Nephron (organoid): ENCODE measurements around the gene ARL17A.
"Not testable (repeated sequence)": the region's sequence is repeated elsewhere in the genome, so short reads cannot be mapped to it uniquely, and the experiment has no call there.

Experiments
- H3K27ac Mint-ChIP-seq, 3 experiments: 2 replicates each; pipeline ENCODE4 v1.8.0; 2020; ENCODE audit warnings: mixed read lengths in 3 of 3, mild to moderate bottlenecking in 2 of 3, moderate library complexity in 1 of 3
- H3K27me3 Mint-ChIP-seq: 2 replicates; pipeline ENCODE4 v1.8.0; 2021; ENCODE audit warnings: low read depth, mild to moderate bottlenecking, moderate library complexity, mixed read lengths
- H3K36me3 Mint-ChIP-seq: 2 replicates; pipeline ENCODE4 v1.8.0; 2020; ENCODE audit warnings: low read depth, mixed read lengths
- H3K4me1 Mint-ChIP-seq: 2 replicates; pipeline ENCODE4 v1.8.0; 2020; ENCODE audit warnings: mixed read lengths
- H3K4me3 Mint-ChIP-seq, 3 experiments: 2 replicates each; pipeline ENCODE4 v1.8.0; 2020; ENCODE audit warnings: mild to moderate bottlenecking in 3 of 3, mixed read lengths in 3 of 3, moderate library complexity in 2 of 3
- H3K9me3 Mint-ChIP-seq: 2 replicates; pipeline ENCODE4 v1.8.0; 2020; ENCODE audit warnings: mixed read lengths

ARL17A gene

GRCh38 chr17:46585444-46585843 is 6.0 kb upstream of the ARL17A start:
- not testable (repeated sequence) for H3K4me3 Mint-ChIP-seq, H3K27me3 Mint-ChIP-seq, H3K27ac Mint-ChIP-seq

GRCh38 chr17:46580082-46580481 is 591 bp upstream of the ARL17A start:
- not testable (repeated sequence) for H3K27ac Mint-ChIP-seq, H3K27me3 Mint-ChIP-seq, H3K4me1 Mint-ChIP-seq, H3K9me3 Mint-ChIP-seq, H3K36me3 Mint-ChIP-seq
- H3K4me3 Mint-ChIP-seq, result peak overlapping the region; percentile 63 to 75 (median 67)

More at GRCh38 chr17:46585444-46585843, 6.0 kb upstream of the ARL17A start:
- H3K36me3 Mint-ChIP-seq, H3K9me3 Mint-ChIP-seq, H3K4me1 Mint-ChIP-seq: not testable (repeated sequence)

DNA sequence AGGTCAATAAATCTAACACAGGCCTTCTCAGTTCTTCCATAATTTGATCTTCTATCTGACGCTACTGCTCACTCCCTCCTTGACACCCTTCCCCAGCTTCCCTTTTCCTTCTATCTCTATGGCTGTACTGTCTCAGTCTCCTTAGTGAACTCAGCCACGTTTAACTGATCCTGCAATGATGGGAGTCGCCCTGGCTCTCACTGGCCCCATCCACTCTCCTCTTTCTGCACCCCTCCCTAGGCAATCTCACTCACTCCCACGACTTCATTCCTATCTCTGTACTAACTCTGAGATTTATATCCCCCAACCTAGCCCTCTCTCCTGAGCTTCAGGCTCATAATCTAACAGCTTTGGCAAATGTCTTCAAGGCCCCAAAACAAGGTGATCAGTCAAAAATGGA is 7.7 kb downstream of the ARL17A start:
- H3K4me1 Mint-ChIP-seq, H3K36me3 Mint-ChIP-seq, H3K27me3 Mint-ChIP-seq: not testable (repeated sequence)

GRCh38 chr17:46566980-46567379 is 12.5 kb downstream of the ARL17A start:
- not testable (repeated sequence) for H3K4me3 Mint-ChIP-seq, H3K27ac Mint-ChIP-seq, H3K9me3 Mint-ChIP-seq, H3K4me1 Mint-ChIP-seq, H3K36me3 Mint-ChIP-seq, H3K27me3 Mint-ChIP-seq

More for the DNA sequence above, 7.7 kb downstream of the ARL17A start:
- not testable (repeated sequence) for H3K27ac Mint-ChIP-seq, H3K9me3 Mint-ChIP-seq, H3K4me3 Mint-ChIP-seq

DNA sequence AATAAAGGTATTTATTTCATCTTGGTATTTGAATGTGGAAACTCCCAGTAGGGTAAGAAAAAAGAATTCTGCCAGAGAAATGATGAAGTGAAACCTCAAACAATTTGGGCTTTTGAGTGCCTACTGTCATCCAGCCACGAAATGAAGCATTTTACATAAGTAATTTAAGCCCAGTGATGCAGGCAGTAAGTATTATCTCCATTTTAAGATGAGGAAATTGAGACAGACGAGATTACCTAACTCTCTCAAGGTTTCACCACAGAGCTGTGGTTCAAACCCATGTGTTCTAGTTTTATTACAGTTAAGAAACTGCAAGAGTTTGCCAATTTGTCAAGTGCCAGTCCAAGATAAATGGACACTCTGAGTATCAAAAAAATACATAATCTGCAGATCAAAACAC is 13.2 kb downstream of the ARL17A start:
- not testable (repeated sequence) for H3K4me1 Mint-ChIP-seq, H3K36me3 Mint-ChIP-seq, H3K9me3 Mint-ChIP-seq, H3K4me3 Mint-ChIP-seq, H3K27me3 Mint-ChIP-seq, H3K27ac Mint-ChIP-seq

DNA sequence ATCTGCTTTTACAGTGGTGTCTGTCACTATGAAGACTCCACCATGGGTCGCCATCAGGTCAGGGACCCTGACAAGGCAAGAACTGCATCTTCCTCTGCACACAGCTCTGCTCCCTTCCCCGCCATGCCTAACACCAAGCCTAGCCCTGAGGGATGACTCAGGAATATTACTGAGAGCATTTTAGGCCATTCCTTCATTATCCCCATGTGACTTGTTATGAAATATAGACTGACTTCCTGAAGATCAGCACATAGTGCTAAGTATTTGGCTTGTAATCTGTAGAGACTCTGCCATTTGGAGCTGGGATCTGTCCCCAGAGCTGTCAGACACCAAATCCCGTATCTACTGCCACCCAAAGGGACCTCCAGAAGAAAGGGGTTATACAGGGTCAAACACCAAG is 19.4 kb downstream of the ARL17A start:
- H3K4me1 Mint-ChIP-seq, H3K27ac Mint-ChIP-seq, H3K36me3 Mint-ChIP-seq, H3K9me3 Mint-ChIP-seq, H3K4me3 Mint-ChIP-seq, H3K27me3 Mint-ChIP-seq: not testable (repeated sequence)

DNA sequence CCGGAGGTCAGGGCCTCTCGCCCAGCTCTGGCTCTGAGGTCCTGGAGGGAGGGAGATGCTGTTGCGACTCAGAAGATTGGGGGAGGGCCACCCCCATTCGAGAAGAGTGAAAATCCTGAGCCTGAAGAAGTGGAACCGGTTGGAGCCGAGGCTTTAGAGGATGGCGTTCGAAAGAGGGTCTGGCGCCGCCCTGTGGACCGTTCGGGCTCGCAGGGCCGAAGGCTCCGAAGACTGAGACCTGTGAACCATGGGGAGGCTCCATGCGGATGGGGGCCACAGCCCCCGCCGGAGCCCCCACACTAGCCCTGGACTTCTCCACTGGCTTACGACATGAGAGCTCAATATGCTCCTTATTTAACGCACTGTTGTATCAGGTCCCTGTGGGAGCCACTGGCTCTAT is 20.3 kb downstream of the ARL17A start:
- H3K9me3 Mint-ChIP-seq, H3K27ac Mint-ChIP-seq, H3K27me3 Mint-ChIP-seq, H3K36me3 Mint-ChIP-seq, H3K4me1 Mint-ChIP-seq, H3K4me3 Mint-ChIP-seq: not testable (repeated sequence)

DNA sequence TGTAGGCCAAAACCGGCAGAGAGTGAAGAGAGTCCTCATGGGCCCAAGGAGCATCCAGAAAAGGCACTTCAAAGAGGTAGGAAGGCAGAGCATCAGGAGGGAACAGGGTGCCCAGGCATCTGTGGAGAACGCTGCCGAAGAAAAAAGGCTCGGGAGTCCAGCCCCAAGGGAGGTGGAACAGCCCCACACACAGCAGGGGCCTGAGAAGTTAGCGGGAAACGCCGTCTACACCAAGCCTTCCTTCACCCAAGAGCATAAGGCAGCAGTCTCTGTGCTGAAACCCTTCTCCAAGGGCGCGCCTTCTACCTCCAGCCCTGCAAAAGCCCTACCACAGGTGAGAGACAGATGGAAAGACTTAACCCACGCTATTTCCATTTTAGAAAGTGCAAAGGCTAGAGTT is 30.9 kb downstream of the ARL17A start:
- not testable (repeated sequence) for H3K27ac Mint-ChIP-seq, H3K27me3 Mint-ChIP-seq, H3K4me1 Mint-ChIP-seq, H3K4me3 Mint-ChIP-seq, H3K9me3 Mint-ChIP-seq, H3K36me3 Mint-ChIP-seq

DNA sequence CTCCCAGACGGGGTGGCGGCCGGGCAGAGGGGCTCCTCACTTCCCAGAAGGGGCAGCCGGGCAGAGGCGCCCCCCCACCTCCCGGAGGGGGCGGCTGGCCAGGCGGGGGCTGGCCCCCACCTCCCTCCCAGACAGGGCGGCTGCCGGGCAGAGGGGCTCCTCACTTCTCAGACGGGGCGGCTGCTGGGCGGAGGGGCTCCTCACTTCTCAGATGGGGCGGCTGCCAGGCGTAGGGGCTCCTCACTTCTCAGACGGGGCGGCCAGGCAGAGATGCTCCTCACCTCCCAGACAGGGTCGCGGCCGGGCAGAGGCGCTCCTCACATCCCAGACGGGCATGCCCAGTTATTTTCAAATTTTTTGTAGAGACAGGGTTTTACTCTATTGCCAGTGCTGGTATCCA is 44.8 kb downstream of the ARL17A start:
- H3K4me1 Mint-ChIP-seq, H3K36me3 Mint-ChIP-seq, H3K4me3 Mint-ChIP-seq, H3K9me3 Mint-ChIP-seq, H3K27me3 Mint-ChIP-seq, H3K27ac Mint-ChIP-seq: not testable (repeated sequence)

DNA sequence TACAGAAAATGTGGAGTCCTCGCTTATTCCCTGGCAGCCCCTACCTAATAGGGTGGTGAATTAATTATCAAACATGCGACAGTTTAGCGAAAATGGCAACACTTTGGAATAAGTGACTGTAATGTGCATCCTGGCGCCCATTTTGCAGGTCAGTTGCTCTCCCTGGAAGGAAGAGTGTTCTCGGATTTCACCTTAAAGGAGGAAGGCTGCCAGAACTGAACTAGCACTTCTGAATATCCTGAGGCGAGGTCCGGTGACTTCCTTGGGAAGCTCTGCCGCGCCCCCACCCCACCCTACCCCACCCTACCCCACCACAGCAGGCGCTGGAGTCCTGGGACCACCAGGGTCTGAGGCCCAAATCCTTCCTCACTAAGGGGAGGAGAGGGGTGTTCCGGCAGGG is 67.3 kb downstream of the ARL17A start, which contains the start of gene LRRC37A2:
LRRC37A2 (plus strand) TSS at position 301 of the 400 bp plus-strand sequence. CDS start 245 bp downstream, outside the sequence.
- H3K4me1 Mint-ChIP-seq, H3K4me3 Mint-ChIP-seq, H3K27ac Mint-ChIP-seq, H3K27me3 Mint-ChIP-seq, H3K36me3 Mint-ChIP-seq, H3K9me3 Mint-ChIP-seq: not testable (repeated sequence)

- not testable (repeated sequence) for H3K9me3 Mint-ChIP-seq, H3K27ac Mint-ChIP-seq, H3K4me3 Mint-ChIP-seq, H3K27me3 Mint-ChIP-seq, H3K36me3 Mint-ChIP-seq, H3K4me1 Mint-ChIP-seq
Measured at GRCh38 chr17:46505896-46506295, 73.6 kb downstream of the ARL17A start.

DNA sequence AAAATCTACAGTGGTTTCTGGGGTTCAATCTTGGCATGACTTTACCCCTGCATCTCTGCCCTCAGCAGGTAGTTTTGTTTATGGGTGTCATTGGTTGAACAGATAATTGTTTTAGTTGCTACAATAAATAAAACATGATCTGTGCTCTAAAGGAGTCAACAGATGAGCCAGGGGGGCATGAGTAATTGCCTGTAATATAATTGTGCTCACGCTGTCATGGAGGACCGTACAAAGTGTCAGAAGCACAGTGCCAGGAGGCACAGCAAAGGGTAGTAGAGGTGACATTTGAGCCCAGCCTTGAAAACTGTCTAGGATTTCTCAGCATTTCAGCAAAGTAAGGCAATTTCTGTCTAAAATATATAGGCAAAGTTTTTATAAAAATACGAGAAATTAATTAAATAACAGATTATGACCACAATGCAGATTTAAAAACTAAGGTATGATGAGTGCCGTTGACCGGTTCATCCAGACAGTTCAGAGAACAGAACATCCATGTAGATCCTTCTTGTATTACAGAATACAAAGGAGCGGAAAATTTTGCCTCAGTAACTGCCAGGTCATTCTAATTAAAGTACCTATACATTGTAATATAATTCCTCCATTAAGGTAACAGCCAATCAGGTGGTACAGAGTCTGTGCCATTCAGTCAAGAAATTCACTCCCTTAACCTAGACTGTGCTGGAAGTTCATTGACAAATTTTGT is 79.9 kb downstream of the ARL17A start:
- not testable (repeated sequence) for H3K27me3 Mint-ChIP-seq, H3K4me3 Mint-ChIP-seq

GRCh38 chr17:46492021-46492420 is 87.5 kb downstream of the ARL17A start:
- H3K27ac Mint-ChIP-seq, H3K4me3 Mint-ChIP-seq, H3K9me3 Mint-ChIP-seq, H3K36me3 Mint-ChIP-seq, H3K27me3 Mint-ChIP-seq, H3K4me1 Mint-ChIP-seq: not testable (repeated sequence)

More for the DNA sequence above, 79.9 kb downstream of the ARL17A start:
- not testable (repeated sequence) for H3K36me3 Mint-ChIP-seq, H3K27ac Mint-ChIP-seq, H3K9me3 Mint-ChIP-seq, H3K4me1 Mint-ChIP-seq

- not testable (repeated sequence) for H3K27me3 Mint-ChIP-seq, H3K4me1 Mint-ChIP-seq, H3K9me3 Mint-ChIP-seq, H3K36me3 Mint-ChIP-seq, H3K27ac Mint-ChIP-seq, H3K4me3 Mint-ChIP-seq
Measured at GRCh38 chr17:46481310-46481709, 98.2 kb downstream of the ARL17A start.

- H3K27me3 Mint-ChIP-seq, H3K27ac Mint-ChIP-seq, H3K4me3 Mint-ChIP-seq, H3K9me3 Mint-ChIP-seq, H3K4me1 Mint-ChIP-seq, H3K36me3 Mint-ChIP-seq: not testable (repeated sequence)
Measured at GRCh38 chr17:46478823-46479222, 100.7 kb downstream of the ARL17A start.

- not testable (repeated sequence) for H3K27ac Mint-ChIP-seq, H3K4me3 Mint-ChIP-seq, H3K27me3 Mint-ChIP-seq, H3K9me3 Mint-ChIP-seq, H3K4me1 Mint-ChIP-seq, H3K36me3 Mint-ChIP-seq
Measured at GRCh38 chr17:46475583-46475982, 103.9 kb downstream of the ARL17A start.
